Left lung (tissue), 10 donors: ENCODE results near the gene SPIRE1. TPM values are rescaled to one million over a fixed set of nuclear protein-coding genes. Genes with fewer than 3 reads are reported as not detected.

Experiments
- ATAC-seq: fragments of 200-7000 bp; cut with Tn5 transposase; one replicate; pipeline ENCODE4 v1.9.1; 2020; ENCODE audit warnings: moderate library complexity
- DNase-seq, 4 donors: peaks; one replicate each; pipeline ENCODE4 v3.0.0-alpha.2; 2013 to 2020
- H3K27ac ChIP-seq, 2 donors: fragments of 200-600 bp; sonication (generic) in 1 of 2; one replicate each; pipeline versions ENCODE4 v1.5.0 to v1.8.0; 2020 to 2021
- H3K27me3 ChIP-seq, 2 donors: fragments of 200-600 bp; sonication (generic) in 1 of 2; one replicate each; pipeline versions ENCODE4 v1.5.0 to v1.8.0; 2020 to 2021
- H3K36me3 ChIP-seq, 2 donors: fragments of 200-600 bp; sonication (generic) in 1 of 2; one replicate each; pipeline versions ENCODE4 v1.5.0 to v1.8.0; 2020 to 2021
- H3K4me1 ChIP-seq, 2 donors: fragments of 200-600 bp; one replicate each; pipeline ENCODE4 v1.8.0; 2021
- H3K4me3 ChIP-seq, 2 donors: fragments of 200-600 bp; sonication (generic) in 1 of 2; one replicate each; pipeline versions ENCODE4 v1.5.0 to v1.8.0; 2020 to 2021; ENCODE audit warnings: mild to moderate bottlenecking in 1 of 2
- H3K9me3 ChIP-seq, 2 donors: fragments of 200-600 bp; sonication (generic) in 1 of 2; one replicate each; pipeline versions ENCODE4 v1.5.0 to v1.8.0; 2020 to 2021
- CTCF ChIP-seq, 2 donors: fragments of 200-600 bp; sonication (generic) in 1 of 2; IDR thresholded peaks; one replicate each; pipeline versions ENCODE4 v1.5.0 to v1.8.0; 2021; ENCODE audit warnings: antibody characterized with exemption in 2 of 2
- intact Hi-C, 2 donors: fragments of 100-400 bp; cut with DNase I; formaldehyde crosslinking; loops; one replicate each; pipeline versions ENCODE4 v1.11.2 to v1.14.2; 2022
- polyA plus RNA-seq, 6 donors: library from polyadenylated mRNA; unstranded; fragments of 120-200 nt; gene quantifications; one replicate each; pipeline ENCODE4 v1.2.1, GENCODE V29; 2013; ENCODE audit not compliant: insufficient read length in 6 of 6
- total RNA-seq, 2 donors: library from RNA; stranded (reverse); fragmentation: NEBNext Ultra II Directional; extraction: Animal tissue kit (Norgen Biotek cat#: 25700); gene quantifications; one replicate each; pipeline ENCODE4 v1.2.1, GENCODE V29; 2021
- donor health status: DM: no; HTN: yes; CAD: no.
- donor health status: DM: no; HTN: no; CAD: no.

Gene SPIRE1
- total and polyA plus RNA-seq, 8 donors: 12.1 to 50.4 (median 15.7) TPM

DNA sequence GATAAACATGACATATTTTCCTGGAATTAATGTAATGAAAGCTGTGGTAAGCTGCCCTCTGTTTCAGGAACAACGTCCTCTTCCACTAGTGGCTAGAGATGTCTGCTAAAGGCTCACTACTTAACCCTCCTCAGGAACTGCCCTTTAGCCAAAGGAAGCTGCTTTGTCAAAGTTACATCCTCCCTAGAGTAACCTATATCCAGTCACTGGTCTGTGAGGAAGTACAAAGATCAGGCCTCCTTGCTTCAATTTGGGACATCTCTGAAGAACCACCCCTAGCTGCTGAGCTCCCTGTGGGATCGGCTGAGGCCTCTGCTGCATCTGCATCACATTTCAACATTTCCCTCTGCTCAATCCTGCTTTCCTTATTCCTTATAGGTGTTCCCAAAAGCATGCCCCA is 142.4 kb downstream of the SPIRE1 start:
- intact Hi-C loops: no loop called here
- Histone ChIP-seq H3K27ac (no peak overlapping the region), H3K4me1 (no peaks in the 10 kb centered on the region), H3K4me3 (no peak overlapping the region), H3K27me3 (no peaks in the 10 kb centered on the region), H3K9me3 (no peaks in the 10 kb centered on the region), H3K36me3 (peaks cover 0 to 15% of the 10 kb centered on the region in 2 donors)
- ATAC-seq (peak; percentile 26), DNase-seq (no peak)
- TF ChIP-seq CTCF (IDR thresholded peaks at IDR 0.05): no peak

GRCh38 chr18:12507007-12507406 is 150.9 kb downstream of the SPIRE1 start:
- DNase-seq (no peak), ATAC-seq (no peak)
- Histone ChIP-seq H3K4me1 (no peaks in the 10 kb centered on the region), H3K9me3 (no peaks in the 10 kb centered on the region), H3K4me3 (no peak overlapping the region), H3K27me3 (no peaks in the 10 kb centered on the region), H3K27ac (no peak overlapping the region), H3K36me3 (peaks cover 3 to 37% of the 10 kb centered on the region in 2 donors)
- intact Hi-C loops: no loop called here
- no peak for TF ChIP-seq CTCF (IDR thresholded peaks at IDR 0.05)

- ATAC-seq (no peak), DNase-seq (no peak)
- no peak for TF ChIP-seq CTCF (IDR thresholded peaks at IDR 0.05)
- Histone ChIP-seq H3K36me3 (peaks cover 3 to 28% of the 10 kb centered on the region in 2 donors), H3K4me3 (no peak overlapping the region), H3K27ac (no peak overlapping the region), H3K9me3 (no peaks in the 10 kb centered on the region), H3K4me1 (no peaks in the 10 kb centered on the region), H3K27me3 (no peaks in the 10 kb centered on the region)
- intact Hi-C loops: no loop called here
Observed at GRCh38 chr18:12500986-12501385, 156.9 kb downstream of the SPIRE1 start.

DNA sequence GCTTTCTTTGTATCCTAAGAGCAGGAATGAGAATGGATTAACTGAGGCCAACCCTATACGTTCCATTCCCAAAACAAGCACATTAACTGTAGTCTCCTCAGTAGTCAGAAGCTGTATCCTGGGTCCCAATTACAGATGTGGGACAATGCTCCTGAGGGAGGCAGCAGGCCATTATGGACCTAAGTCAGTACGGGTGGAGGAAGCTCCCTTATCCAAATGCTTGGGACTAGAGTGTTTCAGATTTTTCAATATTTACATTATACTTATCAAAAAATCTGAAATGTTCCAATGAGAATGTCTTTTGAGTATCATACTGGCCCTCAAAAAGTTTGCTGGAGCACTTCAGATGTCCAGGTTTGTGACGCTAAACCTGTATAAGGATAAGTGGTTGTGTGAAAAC is 160.1 kb downstream of the SPIRE1 start:
- no peaks in the 10 kb centered on the region for H3K4me1 ChIP-seq
- peak overlapping the region in 1 of 2 donors; percentile 20 for H3K27ac ChIP-seq
- no peaks in the 10 kb centered on the region for H3K27me3 ChIP-seq
- intact Hi-C loops: no loop called here
- H3K9me3 ChIP-seq: no peaks in the 10 kb centered on the region
- H3K36me3 ChIP-seq: peaks cover 0 to 25% of the 10 kb centered on the region in 2 donors
- ATAC-seq (peak; percentile 86), DNase-seq (no peak)
- TF ChIP-seq CTCF (IDR thresholded peaks at IDR 0.05): no peak
- H3K4me3 ChIP-seq: no peak overlapping the region

GRCh38 chr18:12497296-12497695 is 160.6 kb downstream of the SPIRE1 start:
- no peaks in the 10 kb centered on the region for H3K27me3 ChIP-seq
- intact Hi-C loops: no loop called here
- peak; percentile 93 for ATAC-seq

More at GRCh38 chr18:12497296-12497695, 160.6 kb downstream of the SPIRE1 start:
- H3K27ac ChIP-seq: peak overlapping the region in 1 of 2 donors; percentile 20
- no peak for TF ChIP-seq CTCF (IDR thresholded peaks at IDR 0.05)
- no peak overlapping the region for H3K4me3 ChIP-seq
- no peaks in the 10 kb centered on the region for H3K9me3 ChIP-seq
- DNase-seq: peak in 1 of 4 donors; percentile 63
- peaks cover 0 to 29% of the 10 kb centered on the region in 2 donors for H3K36me3 ChIP-seq
- H3K4me1 ChIP-seq: no peaks in the 10 kb centered on the region
